HepG2 (cell line): ENCODE measurements around the gene DIPK1B. TPM values are rescaled to one million over a fixed set of nuclear protein-coding genes. Genes with fewer than 3 reads are reported as not detected.
A peak's percentile ranks its signal among the peaks of the same experiment; 100 is the strongest.

Experiments used
- ETS1 ChIP-seq: sonication (generic); formaldehyde crosslinking; IDR thresholded peaks from 2 replicates; pipeline ENCODE4 v1.4.0; 2020; ENCODE audit warnings: missing genetic modification reagents
- MBNL3 ChIP-seq: fragments of 250-450 bp; sonication (Bioruptor Pico); conservative IDR thresholded peaks from 2 replicates; pipeline ENCODE4 v1.8.0; 2022; ENCODE audit warnings: mild to moderate bottlenecking, inconsistent platforms
- NR3C1 ChIP-seq: sonication (generic); formaldehyde crosslinking; IDR thresholded peaks from 2 replicates; pipeline ENCODE4 v1.4.0; 2020; ENCODE audit warnings: missing genetic modification reagents
- NRL ChIP-seq: sonication (generic); formaldehyde crosslinking; IDR thresholded peaks from 2 replicates; pipeline ENCODE4 v1.5.0; 2020; ENCODE audit warnings: missing genetic modification reagents, mild to moderate bottlenecking, moderate library complexity, borderline replicate concordance
- TCF12 ChIP-seq, 2 experiments: fragments of 450-650 bp in 1 of 2; sonication (generic) in 1 of 2; formaldehyde crosslinking in 1 of 2; IDR thresholded peaks; 2 replicates each; pipeline versions ENCODE4 v1.6.1 to v1.8.0; 2017 to 2022; ENCODE audit warnings: antibody characterized with exemption in 1 of 2, mild to moderate bottlenecking in 1 of 2, missing genetic modification reagents in 1 of 2, moderate library complexity in 1 of 2
- TOPORS ChIP-seq: sonication (generic); formaldehyde crosslinking; IDR thresholded peaks from 2 replicates; pipeline ENCODE4 v1.8.0; 2023; ENCODE audit warnings: mild to moderate bottlenecking, missing genetic modification reagents
- ZBTB49 ChIP-seq: sonication (generic); formaldehyde crosslinking; IDR thresholded peaks from 2 replicates; pipeline ENCODE4 v1.4.0; 2020; ENCODE audit warnings: missing genetic modification reagents, borderline replicate concordance
- ZNF253 ChIP-seq: sonication (generic); formaldehyde crosslinking; IDR thresholded peaks from 2 replicates; pipeline ENCODE4 v1.8.0; 2022; ENCODE audit warnings: mild to moderate bottlenecking, missing genetic modification reagents, borderline replicate concordance
- ZNF367 ChIP-seq: sonication (generic); formaldehyde crosslinking; IDR thresholded peaks from 2 replicates; pipeline ENCODE4 v1.4.0; 2020; ENCODE audit warnings: missing genetic modification reagents, borderline replicate concordance
- microRNA counts: library from miRNA; unstranded; fragments of <30 nt; microRNA quantifications from one replicate; lab custom pipeline; 2015
- microRNA-seq: library from miRNA; unstranded; fragments of <30 nt; microRNA quantifications from one replicate; pipeline ENCODE4, GENCODE V29; 2020
- polyA plus RNA-seq, 8 experiments: library from polyadenylated mRNA; depleted of rRNA in 3 of 8; stranded (reverse) in 7 of 8; unstranded in 1 of 8; fragments of >200 nt; fragmentation: Illumina TruSeq in 4 of 8; extraction: Trizol in 4 of 8; gene quantifications; 2 replicates each; pipeline versions ENCODE4 v1.2.1 to v1.2.3, GENCODE V29; 2011 to 2016; ENCODE audit warnings: low read depth in 4 of 8, missing spikeins in 1 of 8, mixed read lengths in 1 of 8; ENCODE audit not compliant: insufficient read depth in 1 of 8
- small RNA-seq, 3 experiments: library from RNA; depleted of rRNA; stranded (forward); fragments of <200 nt; gene quantifications; one replicate each; pipeline ENCODE3, GENCODE V24; 2012; ENCODE audit warnings: low read depth in 2 of 3, low replicate concordance in 1 of 3; ENCODE audit not compliant: insufficient read length in 3 of 3, insufficient read depth in 2 of 3
- total RNA-seq, 5 experiments: library from RNA; depleted of rRNA; stranded (reverse); fragments of >200 nt; fragmentation: Illumina TruSeq; extraction: Trizol; gene quantifications; 2 replicates each; pipeline ENCODE4 v1.2.3, GENCODE V29; 2016; ENCODE audit warnings: low read depth in 1 of 5
- TF ChIP-seq, protein P1 (sequence below): sonication (generic); formaldehyde crosslinking; IDR thresholded peaks from 2 replicates; pipeline ENCODE4 v1.8.1; 2023; ENCODE audit warnings: mild to moderate bottlenecking, missing genetic modification reagents

Gene DIPK1B
- total and polyA plus RNA-seq, 2 of the 13 experiments (the other 11 are each of a cell fraction or from before 2014, with no cell fraction given): 0.18 to 3.9 TPM

- TF ChIP-seq, protein P1, sequence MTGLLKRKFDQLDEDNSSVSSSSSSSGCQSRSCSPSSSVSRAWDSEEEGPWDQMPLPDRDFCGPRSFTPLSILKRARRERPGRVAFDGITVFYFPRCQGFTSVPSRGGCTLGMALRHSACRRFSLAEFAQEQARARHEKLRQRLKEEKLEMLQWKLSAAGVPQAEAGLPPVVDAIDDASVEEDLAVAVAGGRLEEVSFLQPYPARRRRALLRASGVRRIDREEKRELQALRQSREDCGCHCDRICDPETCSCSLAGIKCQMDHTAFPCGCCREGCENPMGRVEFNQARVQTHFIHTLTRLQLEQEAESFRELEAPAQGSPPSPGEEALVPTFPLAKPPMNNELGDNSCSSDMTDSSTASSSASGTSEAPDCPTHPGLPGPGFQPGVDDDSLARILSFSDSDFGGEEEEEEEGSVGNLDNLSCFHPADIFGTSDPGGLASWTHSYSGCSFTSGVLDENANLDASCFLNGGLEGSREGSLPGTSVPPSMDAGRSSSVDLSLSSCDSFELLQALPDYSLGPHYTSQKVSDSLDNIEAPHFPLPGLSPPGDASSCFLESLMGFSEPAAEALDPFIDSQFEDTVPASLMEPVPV (CRISPR knock-in tag): no peak
- 0 out of 2 replicates have a peak, but pooled peaks have one; percentile 67 for TF ChIP-seq NRL (CRISPR knock-in tag)
- no peak for TF ChIP-seq TOPORS (CRISPR knock-in tag)
- no peak for TF ChIP-seq ZNF367 (CRISPR knock-in tag)
- TF ChIP-seq ZBTB49 (CRISPR knock-in tag): no peak
- no peak for TF ChIP-seq ZNF253
- TF ChIP-seq NR3C1 (CRISPR knock-in tag): no peak
- no peak for TF ChIP-seq ETS1 (CRISPR knock-in tag)
- no peak for TF ChIP-seq TCF12 (IDR thresholded peaks at IDR 0.05)
- TF ChIP-seq TCF12 (CRISPR knock-in tag; IDR thresholded peaks at IDR 0.05): no peak
- no peak for TF ChIP-seq MBNL3 (CRISPR knock-in tag)
These were observed 61.1 kb downstream of the DIPK1B start (continued) for GRCh38 chr9:136773386-136774044.

MicroRNAs encoded within 50 kb of the gene (microRNA counts, 767-probe panel; counts per million panel counts)
- not detected for microRNA hsa-miR-126-3p (lab: Ali Mortazavi, UCI)

Small RNAs within 50 kb of the gene (microRNA-seq; reads per million reads assigned to microRNA genes)
- 31.2 reads per million, percentile 61 among the genes with 10 or more reads in this experiment for gene MIR126
- not detected for gene MIR6722

Small RNAs within 50 kb of the gene (small RNA-seq; reads per million reads assigned to genes)
- gene MIR126 (35.6 to 7,647 (median 5,921) reads per million in 3 experiments), gene MIR6722 (0 reads per million in 3 experiments)

Other genes with a start within 250 kb of the DIPK1B start
- gene SEC16A, start 229.5 kb upstream of the DIPK1B start, total RNA-seq (2016; rRNA removed; fragmentation: Illumina TruSeq; extraction: Trizol): 15.9 and 27.7 TPM in 2 replicates
- 17.9 and 18.9 TPM in 2 replicates for gene SEC16A, start 229.5 kb upstream of the DIPK1B start, polyA plus RNA-seq (2011; rRNA removed)
- 0.22 and 0.35 TPM in 2 replicates for gene NOTCH1, start 166.5 kb upstream of the DIPK1B start, total RNA-seq (2016; rRNA removed; fragmentation: Illumina TruSeq; extraction: Trizol)
- gene NOTCH1, start 166.5 kb upstream of the DIPK1B start, polyA plus RNA-seq (2011; rRNA removed): 0.09 and 0.12 TPM in 2 replicates
- gene EGFL7, start 49.7 kb upstream of the DIPK1B start, total RNA-seq (2016; rRNA removed; fragmentation: Illumina TruSeq; extraction: Trizol): 0.20 TPM in 1 of 2 replicates, not detected in the other
- 5.1 and 10.3 TPM in 2 replicates for gene EGFL7, start 49.7 kb upstream of the DIPK1B start, polyA plus RNA-seq (2011; rRNA removed)
- 2.5 and 3.9 TPM in 2 replicates for gene AGPAT2, start 25.1 kb upstream of the DIPK1B start, total RNA-seq (2016; rRNA removed; fragmentation: Illumina TruSeq; extraction: Trizol)
- 25.8 and 33.0 TPM in 2 replicates for gene AGPAT2, start 25.1 kb upstream of the DIPK1B start, polyA plus RNA-seq (2011; rRNA removed)
- gene LCN10, start 30.4 kb downstream of the DIPK1B start, total RNA-seq (2016; rRNA removed; fragmentation: Illumina TruSeq; extraction: Trizol): 0.14 and 0.53 TPM in 2 replicates
- gene LCN10, start 30.4 kb downstream of the DIPK1B start, polyA plus RNA-seq (2011; rRNA removed): 0.61 and 0.84 TPM in 2 replicates
- gene LCN6, start 36.0 kb downstream of the DIPK1B start, total RNA-seq (2016; rRNA removed; fragmentation: Illumina TruSeq; extraction: Trizol): not detected in 2 replicates
- not detected in 2 replicates for gene LCN6, start 36.0 kb downstream of the DIPK1B start, polyA plus RNA-seq (2011; rRNA removed)
- gene LCN8, start 45.7 kb downstream of the DIPK1B start, total RNA-seq (2016; rRNA removed; fragmentation: Illumina TruSeq; extraction: Trizol): not detected in 2 replicates
- 0.15 TPM in 1 of 2 replicates, not detected in the other for gene LCN8, start 45.7 kb downstream of the DIPK1B start, polyA plus RNA-seq (2011; rRNA removed)
- 0.29 and 1.3 TPM in 2 replicates for gene LCN15, start 51.9 kb downstream of the DIPK1B start, total RNA-seq (2016; rRNA removed; fragmentation: Illumina TruSeq; extraction: Trizol)
- 32.9 and 53.7 TPM in 2 replicates for gene LCN15, start 51.9 kb downstream of the DIPK1B start, polyA plus RNA-seq (2011; rRNA removed)
- gene TMEM141, start 78.8 kb downstream of the DIPK1B start, total RNA-seq (2016; rRNA removed; fragmentation: Illumina TruSeq; extraction: Trizol): 81.0 and 84.7 TPM in 2 replicates
- 199 and 202 TPM in 2 replicates for gene TMEM141, start 78.8 kb downstream of the DIPK1B start, polyA plus RNA-seq (2011; rRNA removed)
- 3.0 and 5.0 TPM in 2 replicates for gene CCDC183, start 83.8 kb downstream of the DIPK1B start, total RNA-seq (2016; rRNA removed; fragmentation: Illumina TruSeq; extraction: Trizol)
- 66.4 and 91.2 TPM in 2 replicates for gene CCDC183, start 83.8 kb downstream of the DIPK1B start, polyA plus RNA-seq (2011; rRNA removed)
- 66.4 and 81.5 TPM in 2 replicates for gene RABL6, start 95.4 kb downstream of the DIPK1B start, total RNA-seq (2016; rRNA removed; fragmentation: Illumina TruSeq; extraction: Trizol)
- 125 and 139 TPM in 2 replicates for gene RABL6, start 95.4 kb downstream of the DIPK1B start, polyA plus RNA-seq (2011; rRNA removed)
- 0.48 and 1.1 TPM in 2 replicates for gene AJM1, start 129.9 kb downstream of the DIPK1B start, total RNA-seq (2016; rRNA removed; fragmentation: Illumina TruSeq; extraction: Trizol)
- gene AJM1, start 129.9 kb downstream of the DIPK1B start, polyA plus RNA-seq (2011; rRNA removed): 1.2 and 1.4 TPM in 2 replicates
- gene PHPT1, start 136.8 kb downstream of the DIPK1B start, total RNA-seq (2016; rRNA removed; fragmentation: Illumina TruSeq; extraction: Trizol): 155 and 192 TPM in 2 replicates
- gene PHPT1, start 136.8 kb downstream of the DIPK1B start, polyA plus RNA-seq (2011; rRNA removed): 184 and 189 TPM in 2 replicates
- 1.2 and 6.0 TPM in 2 replicates for gene MAMDC4, start 139.8 kb downstream of the DIPK1B start, total RNA-seq (2016; rRNA removed; fragmentation: Illumina TruSeq; extraction: Trizol)
- gene MAMDC4, start 139.8 kb downstream of the DIPK1B start, polyA plus RNA-seq (2011; rRNA removed): 6.8 and 7.9 TPM in 2 replicates
- gene EDF1, start 153.7 kb downstream of the DIPK1B start, total RNA-seq (2016; rRNA removed; fragmentation: Illumina TruSeq; extraction: Trizol): 379 and 474 TPM in 2 replicates
- gene EDF1, start 153.7 kb downstream of the DIPK1B start, polyA plus RNA-seq (2011; rRNA removed): 235 and 269 TPM in 2 replicates
- gene TRAF2, start 173.9 kb downstream of the DIPK1B start, total RNA-seq (2016; rRNA removed; fragmentation: Illumina TruSeq; extraction: Trizol): 13.4 and 13.6 TPM in 2 replicates
- 12.4 and 15.5 TPM in 2 replicates for gene TRAF2, start 173.9 kb downstream of the DIPK1B start, polyA plus RNA-seq (2011; rRNA removed)
- 47.4 and 60.4 TPM in 2 replicates for gene FBXW5, start 232.2 kb downstream of the DIPK1B start, total RNA-seq (2016; rRNA removed; fragmentation: Illumina TruSeq; extraction: Trizol)
- gene FBXW5, start 232.2 kb downstream of the DIPK1B start, polyA plus RNA-seq (2011; rRNA removed): 52.0 and 76.2 TPM in 2 replicates
- 2.0 and 4.9 TPM in 2 replicates for gene C8G, start 232.7 kb downstream of the DIPK1B start, total RNA-seq (2016; rRNA removed; fragmentation: Illumina TruSeq; extraction: Trizol)
- gene C8G, start 232.7 kb downstream of the DIPK1B start, polyA plus RNA-seq (2011; rRNA removed): 12.8 and 18.3 TPM in 2 replicates
- 1.2 and 3.4 TPM in 2 replicates for gene LCN12, start 239.7 kb downstream of the DIPK1B start, total RNA-seq (2016; rRNA removed; fragmentation: Illumina TruSeq; extraction: Trizol)
- gene LCN12, start 239.7 kb downstream of the DIPK1B start, polyA plus RNA-seq (2011; rRNA removed): 6.9 and 7.5 TPM in 2 replicates